Activated CD8-positive, alpha-beta T cell treated with anti-CD3 and anti-CD28 coated beads, Interleukin-2, amount 10 ng/mL, durations not matched to agents 7 days and 5 days (primary cell): Measurements from ENCODE around the gene TSPAN9. TPM values are rescaled to one million over a fixed set of nuclear protein-coding genes. Genes with fewer than 3 reads are reported as not detected.

ENCODE experiments used
- ATAC-seq: fragments of 150-1000 bp; cut with Tn5 transposase; one replicate; pipeline ENCODE4 v1.10.0; 2021; ENCODE audit warnings: moderate library complexity
- CTCF ChIA-PET: fragments of 350-600 bp; sonication (Branson Sonifier 250); formaldehyde crosslinking; loops from one replicate; lab custom pipeline; 2021; ENCODE audit warnings: antibody characterized with exemption; lab: Charles Lee
- POLR2A ChIA-PET: fragments of 350-600 bp; sonication (Branson Sonifier 250); formaldehyde crosslinking; loops from one replicate; lab custom pipeline; 2021; ENCODE audit warnings: antibody characterized with exemption; lab: Charles Lee
- DNase-seq: peaks from one replicate; pipeline ENCODE4 v3.0.0-alpha.2; 2020
- H3K27ac Mint-ChIP-seq: one replicate; pipeline ENCODE4 v1.8.0; 2021; ENCODE audit warnings: mild to moderate bottlenecking, mixed read lengths
- H3K27me3 Mint-ChIP-seq: one replicate; pipeline ENCODE4 v1.8.0; 2021; ENCODE audit warnings: low read depth, mixed read lengths
- H3K36me3 Mint-ChIP-seq: one replicate; pipeline ENCODE4 v1.8.0; 2021; ENCODE audit warnings: low read depth, mixed read lengths
- H3K4me1 Mint-ChIP-seq: one replicate; pipeline ENCODE4 v1.8.0; 2021; ENCODE audit warnings: low read depth, mixed read lengths
- H3K4me3 Mint-ChIP-seq: one replicate; pipeline ENCODE4 v1.8.0; 2021; ENCODE audit warnings: mild to moderate bottlenecking, mixed read lengths
- H3K9me3 Mint-ChIP-seq: one replicate; pipeline ENCODE4 v1.8.0; 2022; ENCODE audit warnings: mixed read lengths; ENCODE audit not compliant: insufficient read depth
- total RNA-seq, 2 experiments: library from RNA; stranded (reverse); gene quantifications; one replicate each; pipeline ENCODE4 v1.2.3, GENCODE V29; 2021

Gene TSPAN9
- total RNA-seq, 2 experiments from 2014 or later, result not detected

DNA sequence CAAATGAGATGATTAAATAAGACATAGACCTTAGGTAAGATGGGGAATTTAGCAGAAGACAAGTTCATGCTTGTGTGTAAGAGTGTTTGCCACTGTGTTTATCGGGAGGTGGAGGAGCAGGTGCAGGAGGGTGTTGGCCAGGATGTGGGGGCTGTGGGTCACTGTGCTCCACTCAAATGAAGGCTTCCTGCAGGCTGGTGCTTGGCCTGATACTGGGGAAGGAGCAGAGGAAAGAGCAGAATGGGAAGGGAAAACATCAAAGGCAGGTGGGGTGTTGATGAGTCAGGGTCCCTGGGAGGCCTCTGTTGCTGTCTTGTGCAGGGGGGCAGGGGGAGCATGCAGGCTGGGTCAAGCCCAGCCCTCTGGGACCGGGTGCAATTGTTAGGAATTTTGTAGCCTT lies 126.5 kb downstream of the TSPAN9 start:
- Mint-ChIP-seq H3K9me3 (no peaks in the 10 kb centered on the region), H3K27ac (no peak overlapping the region)
- no peak for ATAC-seq

DNA sequence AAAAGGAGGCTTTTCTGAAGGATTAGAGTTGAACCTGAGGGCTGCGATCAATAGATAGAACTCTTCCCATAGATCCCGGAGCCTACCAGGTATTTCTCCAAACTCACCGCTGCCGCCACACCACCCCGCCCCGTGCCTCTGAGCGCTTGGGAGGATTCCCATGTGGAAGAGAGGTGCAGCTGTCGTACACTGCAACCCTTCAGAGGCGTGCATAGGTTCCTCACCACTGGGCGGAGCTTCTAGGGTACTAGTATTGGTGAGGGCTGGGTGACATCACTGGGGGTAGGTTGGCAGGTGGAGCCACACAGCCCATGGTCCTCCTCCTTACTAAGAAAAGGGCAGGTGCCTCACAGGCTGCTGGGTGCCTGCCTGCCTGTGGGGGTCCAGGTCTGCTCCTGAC lies 127.0 kb downstream of the TSPAN9 start:
- H3K36me3 Mint-ChIP-seq, result no peaks in the 10 kb centered on the region
- H3K9me3 Mint-ChIP-seq, result no peaks in the 10 kb centered on the region
- CTCF ChIA-PET, result no interaction called here
- ATAC-seq (no peak), DNase-seq (no peak)
- H3K4me1 Mint-ChIP-seq, result peaks cover 4% of the 10 kb centered on the region
- POLR2A ChIA-PET, result no interaction called here
- no peak overlapping the region for H3K4me3 Mint-ChIP-seq
- H3K27me3 Mint-ChIP-seq, result peaks cover 33% of the 10 kb centered on the region
- H3K27ac Mint-ChIP-seq, result no peak overlapping the region

More for the DNA sequence above, 126.5 kb downstream of the TSPAN9 start:
- no peak overlapping the region for H3K4me3 Mint-ChIP-seq
- no peaks in the 10 kb centered on the region for H3K36me3 Mint-ChIP-seq
- POLR2A ChIA-PET, result no interaction called here
- H3K27me3 Mint-ChIP-seq, result peaks cover 37% of the 10 kb centered on the region
- peaks cover 4% of the 10 kb centered on the region for H3K4me1 Mint-ChIP-seq
- CTCF ChIA-PET, result interaction anchor here (1.5 to 1.9 kb wide), 4 partner anchors 10 to 130 kb away, joined by 4 to 6 read pairs (median 5); no protein-coding TSS in a partner anchor
- no peak for DNase-seq

DNA sequence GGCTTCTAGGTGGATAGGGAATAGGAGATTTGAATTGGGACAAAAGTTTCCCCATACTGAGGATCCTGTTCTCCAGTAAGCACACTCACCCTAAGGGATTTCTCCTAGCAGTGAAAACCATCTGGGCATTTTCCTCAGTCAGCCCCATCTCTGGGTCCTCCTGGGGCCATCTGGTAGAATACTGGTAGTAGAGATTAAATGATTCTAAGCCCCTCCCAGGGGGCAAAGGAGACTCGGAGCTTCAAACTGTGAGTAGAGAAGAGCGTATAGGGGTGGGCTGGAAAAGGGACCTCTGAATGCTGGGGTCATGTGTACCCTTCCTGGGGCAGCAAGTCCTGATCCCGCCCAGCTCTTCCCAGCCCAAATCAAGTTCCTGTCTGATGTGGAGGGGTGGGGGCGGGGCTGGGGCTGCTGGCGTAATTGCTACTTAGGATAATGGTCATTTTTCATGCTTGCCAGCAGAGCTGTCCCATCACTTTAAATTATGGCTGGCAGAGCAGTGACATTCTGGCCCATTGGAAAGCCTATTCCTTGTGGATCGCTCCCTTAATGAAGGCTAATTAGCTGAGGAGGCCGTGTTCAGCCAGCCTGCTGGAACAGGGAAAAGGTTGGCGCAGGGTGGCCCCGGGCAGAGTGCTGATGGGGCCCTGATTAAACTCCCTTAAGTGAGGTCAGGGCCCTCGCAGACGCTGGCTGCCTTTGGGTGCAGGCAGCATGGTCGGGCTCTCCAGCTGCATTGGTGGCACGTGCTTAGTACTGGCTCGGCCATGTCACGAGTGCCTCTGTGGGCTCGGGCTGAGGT lies 127.8 kb downstream of the TSPAN9 start:
- CTCF ChIA-PET, result interaction anchor here (1.2 kb wide), 1 partner anchor 132 kb away, joined by 3 read pairs; no protein-coding TSS in a partner anchor
- H3K36me3 Mint-ChIP-seq, result no peaks in the 10 kb centered on the region

DNA sequence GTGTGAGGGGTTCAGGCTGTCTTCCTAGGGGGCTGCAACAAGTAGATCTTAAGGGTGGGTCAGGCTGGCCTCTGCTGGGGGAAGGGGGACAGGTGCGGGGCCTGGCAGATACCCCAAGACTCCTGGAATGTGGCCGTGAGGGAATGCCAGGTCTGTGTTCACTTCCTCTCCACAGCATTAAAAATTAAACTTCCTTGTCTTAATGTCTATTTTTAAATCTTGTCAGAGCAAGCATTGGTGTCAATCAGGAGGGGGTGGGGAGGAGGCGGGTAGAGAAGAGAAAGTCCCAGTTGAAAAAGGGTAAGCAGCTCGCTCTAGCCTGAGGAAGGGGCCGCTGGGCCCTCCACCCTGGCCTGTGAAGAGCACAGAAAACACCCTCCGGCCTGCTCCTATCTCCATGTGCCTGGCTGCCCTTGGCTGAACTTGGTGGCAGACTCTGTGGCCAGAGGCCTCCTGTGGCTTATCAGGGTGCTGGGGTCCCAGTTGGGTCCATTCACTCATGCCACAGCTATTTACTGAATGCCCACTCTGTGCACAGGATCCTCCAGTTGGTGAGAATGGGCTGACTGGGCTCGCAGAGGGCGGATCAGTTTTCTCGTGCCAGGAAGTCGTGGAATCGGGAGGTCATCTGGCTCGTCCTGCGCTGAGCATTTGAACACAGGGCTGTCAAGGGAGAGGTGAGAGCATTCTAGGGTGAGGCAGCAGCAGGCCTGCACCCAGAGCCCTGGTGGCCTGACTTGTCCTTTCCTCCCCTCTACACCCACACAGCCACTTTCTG lies 128.8 kb downstream of the TSPAN9 start:
- H3K4me3 Mint-ChIP-seq, result no peak overlapping the region
- CTCF ChIA-PET, result interaction anchor here (0.9 to 3.3 kb wide), 5 partner anchors 37 to 133 kb away, joined by 3 to 20 read pairs (median 3); no protein-coding TSS in a partner anchor
- no peaks in the 10 kb centered on the region for H3K9me3 Mint-ChIP-seq
- DNase-seq (no peak), ATAC-seq (no peak)
- POLR2A ChIA-PET, result no interaction called here
- H3K27ac Mint-ChIP-seq, result no peak overlapping the region
- no peaks in the 10 kb centered on the region for H3K4me1 Mint-ChIP-seq
- peaks cover 25% of the 10 kb centered on the region for H3K27me3 Mint-ChIP-seq
- no peaks in the 10 kb centered on the region for H3K36me3 Mint-ChIP-seq

More for the DNA sequence above, 127.8 kb downstream of the TSPAN9 start:
- Mint-ChIP-seq H3K27ac (no peak overlapping the region), H3K27me3 (peaks cover 26% of the 10 kb centered on the region), H3K9me3 (no peaks in the 10 kb centered on the region), H3K4me3 (no peak overlapping the region), H3K4me1 (peaks cover under 1% of the 10 kb centered on the region)
- POLR2A ChIA-PET, result no interaction called here
- no peak for DNase-seq
- ATAC-seq, result no peak

DNA sequence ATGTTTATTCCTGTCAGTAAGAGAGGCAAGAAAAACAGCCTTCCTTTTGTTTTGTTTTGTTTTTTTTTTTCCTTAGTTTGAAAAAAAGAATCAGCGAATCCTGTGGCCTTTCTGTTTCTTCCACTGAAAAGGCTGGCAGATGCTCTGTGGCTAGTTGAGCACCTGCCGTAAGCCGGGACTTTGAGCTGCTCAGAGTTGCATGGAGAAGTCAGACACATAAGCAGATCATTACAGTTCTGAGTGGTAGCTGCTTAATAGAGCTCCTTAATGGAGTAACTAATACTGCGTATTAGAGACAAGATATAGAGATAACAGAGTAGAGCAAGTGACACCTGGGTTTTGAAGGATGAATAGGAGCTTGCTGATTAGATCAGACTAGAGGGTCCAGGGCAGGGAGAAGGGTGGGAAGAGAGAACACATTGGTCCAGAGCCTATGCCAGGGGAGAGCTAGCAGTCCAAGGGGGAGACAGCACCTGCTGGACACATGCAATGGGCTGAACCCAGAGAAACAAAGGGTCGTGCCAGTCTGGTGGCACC lies 129.4 kb downstream of the TSPAN9 start:
- Mint-ChIP-seq H3K27me3 (peaks cover 18% of the 10 kb centered on the region), H3K4me3 (no peak overlapping the region), H3K9me3 (no peaks in the 10 kb centered on the region), H3K36me3 (no peaks in the 10 kb centered on the region), H3K4me1 (no peaks in the 10 kb centered on the region), H3K27ac (no peak overlapping the region)
- DNase-seq (no peak), ATAC-seq (no peak)
- POLR2A ChIA-PET, result no interaction called here
- CTCF ChIA-PET, result interaction anchor here (0.9 to 3.3 kb wide), 4 partner anchors 38 to 133 kb away, joined by 3 to 20 read pairs (median 3); no protein-coding TSS in a partner anchor

DNA sequence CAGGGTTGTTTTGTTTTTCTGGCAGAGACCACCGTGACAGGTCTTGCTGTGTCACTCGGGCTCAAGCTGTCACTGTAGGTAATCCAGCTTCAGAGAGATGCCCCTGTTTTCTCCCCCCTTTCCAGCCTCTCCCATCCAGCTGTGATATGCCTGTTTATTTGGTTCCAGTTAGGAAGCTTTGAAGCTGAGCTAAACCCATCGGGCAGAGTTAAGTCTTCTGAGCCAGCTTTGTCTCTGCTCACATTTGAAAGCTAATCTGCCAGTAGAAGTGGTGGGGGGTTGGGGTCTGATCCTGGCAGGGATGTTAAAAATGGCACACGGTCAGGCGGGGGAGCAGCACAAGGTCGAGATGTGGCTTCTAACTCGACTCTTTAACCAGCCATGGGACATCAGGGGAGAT lies 130.0 kb downstream of the TSPAN9 start:
- Mint-ChIP-seq H3K4me3 (no peak overlapping the region), H3K27ac (no peak overlapping the region), H3K9me3 (no peaks in the 10 kb centered on the region), H3K36me3 (no peaks in the 10 kb centered on the region), H3K27me3 (peaks cover 12% of the 10 kb centered on the region), H3K4me1 (no peaks in the 10 kb centered on the region)
- no peak for DNase-seq
- ChIA-PET POLR2A (no interaction called here), CTCF (interaction anchor here (0.9 to 3.3 kb wide), 4 partner anchors 38 to 134 kb away, joined by 3 to 20 read pairs (median 3); no protein-coding TSS in a partner anchor)
- ATAC-seq, result no peak

DNA sequence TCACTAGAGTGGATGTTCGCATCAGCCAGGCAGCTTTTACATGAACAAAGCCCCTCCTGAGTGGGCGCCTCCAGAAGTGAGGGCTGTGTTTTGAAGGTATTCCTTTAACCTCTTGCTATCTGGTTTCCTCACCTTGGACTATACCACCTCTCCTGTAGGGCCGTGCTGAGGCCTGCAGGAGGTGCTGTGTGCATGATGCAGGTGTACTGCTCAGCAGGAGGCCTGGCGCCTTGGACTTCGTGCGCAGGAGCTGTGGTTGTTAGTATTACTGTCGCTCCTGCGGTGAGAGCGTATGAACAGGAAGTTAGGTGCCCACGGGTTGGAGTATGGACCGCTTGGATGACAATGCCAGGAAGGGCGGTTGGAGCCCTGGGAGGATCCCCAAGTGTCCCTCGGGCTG lies 130.7 kb downstream of the TSPAN9 start:
- Mint-ChIP-seq H3K4me1 (no peaks in the 10 kb centered on the region), H3K9me3 (no peaks in the 10 kb centered on the region), H3K36me3 (no peaks in the 10 kb centered on the region), H3K27me3 (peaks cover 9% of the 10 kb centered on the region), H3K27ac (no peak overlapping the region), H3K4me3 (no peak overlapping the region)
- DNase-seq, result no peak
- ChIA-PET CTCF (interaction anchor here (0.8 to 3.3 kb wide), 2 partner anchors 10 to 68 kb away, joined by 3 to 20 read pairs; no protein-coding TSS in a partner anchor), POLR2A (no interaction called here)
- peak; percentile 42 for ATAC-seq

DNA sequence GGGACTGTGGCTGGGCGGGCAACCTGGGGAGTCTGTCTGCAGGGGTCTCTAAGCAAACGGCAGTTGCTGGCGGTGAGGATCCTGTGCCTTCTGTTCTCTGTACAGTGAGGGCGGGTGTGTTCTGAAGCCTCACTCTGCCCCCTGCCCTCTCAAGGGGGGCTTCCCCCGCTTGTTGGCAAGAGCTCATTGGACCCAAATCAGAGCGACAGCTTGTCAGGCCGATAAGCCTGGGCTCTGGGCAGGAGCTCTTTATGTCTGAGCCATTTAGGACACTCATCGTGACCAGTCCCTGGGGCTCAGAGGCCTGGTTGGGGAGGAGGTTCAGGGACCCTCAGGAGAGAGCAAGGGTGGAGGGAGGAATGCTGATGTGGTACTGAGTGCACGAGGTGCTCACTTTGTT lies 136.0 kb downstream of the TSPAN9 start:
- CTCF ChIA-PET, result interaction anchor here (1.1 to 1.2 kb wide), 2 partner anchors 10 to 87 kb away, joined by 3 to 6 read pairs; no protein-coding TSS in a partner anchor
- no peak for DNase-seq
- no peak overlapping the region for H3K4me3 Mint-ChIP-seq
- no peak overlapping the region for H3K27ac Mint-ChIP-seq
- ATAC-seq, result no peak
- no peaks in the 10 kb centered on the region for H3K4me1 Mint-ChIP-seq
- H3K36me3 Mint-ChIP-seq, result no peaks in the 10 kb centered on the region
- peaks cover 4% of the 10 kb centered on the region for H3K27me3 Mint-ChIP-seq
- POLR2A ChIA-PET, result no interaction called here
- no peaks in the 10 kb centered on the region for H3K9me3 Mint-ChIP-seq

DNA sequence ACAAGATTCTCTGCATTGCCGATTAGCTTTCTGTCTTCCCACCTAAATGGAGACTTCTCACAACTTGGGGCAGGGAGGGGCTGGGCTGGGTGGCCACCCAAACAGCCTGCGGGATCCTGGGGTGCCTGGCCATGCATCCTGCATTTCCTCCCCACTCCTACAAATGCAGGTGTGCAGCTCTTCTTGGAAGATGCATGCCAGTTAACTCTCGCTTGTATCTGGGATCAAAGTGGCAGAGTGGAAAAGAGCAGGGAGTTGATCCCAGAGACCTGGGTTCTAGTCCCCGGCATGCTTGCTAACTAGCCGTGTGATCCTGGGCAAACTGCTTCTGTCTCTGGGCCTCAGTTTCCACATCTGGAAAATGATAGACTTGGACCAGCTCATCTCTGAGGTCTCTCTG lies 136.6 kb downstream of the TSPAN9 start:
- ATAC-seq, result no peak
- ChIA-PET CTCF (interaction anchor here (1.1 to 1.2 kb wide), 2 partner anchors 11 to 86 kb away, joined by 3 to 6 read pairs; no protein-coding TSS in a partner anchor), POLR2A (no interaction called here)

DNA sequence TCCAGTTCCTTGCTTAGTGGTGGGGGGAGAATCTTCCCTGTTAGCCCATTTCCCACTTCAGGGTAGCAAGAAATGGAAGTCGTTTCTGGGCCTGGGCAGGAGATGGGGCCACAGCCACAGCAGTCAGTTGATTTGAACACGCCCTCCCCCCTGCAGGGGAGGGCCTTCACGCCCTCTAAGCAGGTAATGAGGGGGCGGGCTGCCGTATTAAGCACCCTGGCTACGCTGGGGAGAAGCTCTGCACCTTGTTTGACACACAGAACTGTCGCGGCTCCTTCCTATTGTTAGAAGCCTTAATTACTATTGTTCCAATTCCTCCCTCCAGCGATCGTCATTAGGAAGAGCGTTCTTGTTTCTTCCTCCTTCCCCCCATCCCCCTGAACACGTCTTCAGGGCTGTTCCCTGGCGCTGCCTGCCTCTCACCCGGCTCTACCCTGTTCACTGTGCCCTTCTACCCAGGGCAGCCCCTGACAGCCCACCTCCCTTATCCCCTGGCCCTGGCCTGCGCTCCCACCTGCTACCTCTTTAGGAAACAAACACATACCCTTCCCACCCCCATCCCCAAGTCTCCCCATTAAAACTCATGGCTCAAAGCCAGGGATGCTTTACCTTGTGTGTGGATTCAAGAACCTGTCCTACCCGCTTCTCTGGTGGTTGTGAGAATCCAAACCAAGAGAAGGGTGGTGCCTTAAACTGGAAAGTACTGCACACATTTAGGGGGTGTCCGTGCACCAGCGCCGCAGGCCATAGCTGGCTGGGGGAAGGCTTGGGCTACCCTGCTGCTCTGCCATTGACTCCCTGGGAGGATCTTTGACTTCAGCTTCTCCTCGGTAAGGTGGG lies 137.6 kb downstream of the TSPAN9 start:
- Mint-ChIP-seq H3K9me3 (no peaks in the 10 kb centered on the region), H3K36me3 (no peaks in the 10 kb centered on the region), H3K4me1 (no peaks in the 10 kb centered on the region), H3K27me3 (peaks cover 4% of the 10 kb centered on the region), H3K4me3 (no peak overlapping the region), H3K27ac (no peak overlapping the region)
- ATAC-seq (no peak), DNase-seq (no peak)
- CTCF ChIA-PET, result interaction anchor here (1.2 kb wide), 1 partner anchor 12 kb away, joined by 6 read pairs; no protein-coding TSS in a partner anchor
- POLR2A ChIA-PET, result no interaction called here

More for the DNA sequence above, 136.6 kb downstream of the TSPAN9 start:
- no peak for DNase-seq
- H3K9me3 Mint-ChIP-seq, result no peaks in the 10 kb centered on the region
- H3K27ac Mint-ChIP-seq, result no peak overlapping the region
- no peaks in the 10 kb centered on the region for H3K4me1 Mint-ChIP-seq
- H3K27me3 Mint-ChIP-seq, result peaks cover 4% of the 10 kb centered on the region
- H3K4me3 Mint-ChIP-seq, result no peak overlapping the region
- no peaks in the 10 kb centered on the region for H3K36me3 Mint-ChIP-seq
